Motor neuron (in vitro differentiated cells): ENCODE measurements around the gene RASSF1. TPM values are rescaled to one million over a fixed set of nuclear protein-coding genes. Genes with fewer than 3 reads are reported as not detected.
"Not testable (repeated sequence)": the region's sequence is repeated elsewhere in the genome, so short reads cannot be mapped to it uniquely, and the experiment has no call there.

Experiments
- ATAC-seq, 8 experiments: fragments of 200-7000 bp; cut with Tn5 transposase; replicated peaks in 6 of 8; 2 replicates each; pipeline ENCODE4 v1.8.0; 2021; ENCODE audit warnings: mild to moderate bottlenecking in 8 of 8, moderate library complexity in 8 of 8
- H3K27ac ChIP-seq, 2 donors: fragments of 250-450 bp; sonication (Bioruptor Pico); 2 replicates each; pipeline ENCODE4 v1.9.0; 2021; ENCODE audit warnings: antibody characterized with exemption in 2 of 2, mild to moderate bottlenecking in 2 of 2, moderate library complexity in 1 of 2
- H3K4me1 ChIP-seq, 2 donors: fragments of 250-450 bp; sonication (Bioruptor Pico); replicated peaks in 1 of 2; 2 replicates each; pipeline ENCODE4 v1.6.1; 2021; ENCODE audit warnings: antibody characterized with exemption in 2 of 2, mild to moderate bottlenecking in 2 of 2, moderate library complexity in 1 of 2
- H3K4me3 ChIP-seq, 5 donors: fragments of 250-450 bp; sonication (Bioruptor Pico); 2 replicates each; pipeline ENCODE4 v1.9.0; 2021; ENCODE audit warnings: antibody characterized with exemption in 5 of 5, mild to moderate bottlenecking in 5 of 5, moderate library complexity in 4 of 5
- WGBS, 10 experiments: fragments of 450-650 bp; shearing (Covaris generic); methylation state at CpG; one replicate each; pipeline ENCODE4 v1.0.0; 2022; 5-methylcytosine and 5-hydroxymethylcytosine counted together
- in situ Hi-C, 9 experiments: fragments of 400-800 bp; cut with MboI; loops; one replicate each; pipeline ENCODE4 v1.15.0; 2021; ENCODE audit warnings: low sequenced_read_pairs in 9 of 9, low pct_unique_long_range_greater_than_20kb in 2 of 9; ENCODE audit not compliant: unreplicated experiment in 9 of 9
- total RNA-seq, 8 experiments: library from RNA; unstranded; fragments of 300-600 nt; gene quantifications; 2 replicates each; pipeline versions ENCODE4 v1.2.3 to v1.2.4, GENCODE V29; 2022

RASSF1 gene
- total RNA-seq, 8 experiments from 2014 or later, result 14.0 to 21.3 (median 18.0) TPM

- H3K27ac ChIP-seq, result no peak overlapping the region
- H3K4me1 ChIP-seq, result peaks cover 13 to 15% of the 10 kb centered on the region in 2 donors
- 13 to 100% (median 89%) methylated on average over 1 to 7 of the region's 9 CpGs; no CpG with 5 or more reads in 5 of the 10 experiments for WGBS, 10 experiments
- no peak overlapping the region for H3K4me3 ChIP-seq
- ATAC-seq, result peak in 6 of 8 experiments; percentile 7 to 60 (median 18)
- in situ Hi-C loops, result no loop called here
Measured at GRCh38 chr3:50316657-50317242, 23.9 kb downstream of the RASSF1 start.

GRCh38 chr3:50314816-50315215 lies 25.8 kb downstream of the RASSF1 start:
- ATAC-seq, result no peak
- WGBS, 10 experiments, result 92 to 100% (median 100%) methylated on average over 1 to 4 of the region's 4 CpGs; no CpG with 5 or more reads in 5 of the 10 experiments
- Histone ChIP-seq H3K4me3 (no peak overlapping the region), H3K27ac (no peak overlapping the region), H3K4me1 (peaks cover 6 to 8% of the 10 kb centered on the region in 2 donors)
- in situ Hi-C loops, result no loop called here

GRCh38 chr3:50314342-50314741 lies 26.3 kb downstream of the RASSF1 start:
- in situ Hi-C loops, result no loop called here
- 0 to 100% (median 87%) methylated on average over 1 to 2 of the region's 3 CpGs; no CpG with 5 or more reads in 4 of the 10 experiments for WGBS, 10 experiments
- ATAC-seq, result no peak

GRCh38 chr3:50312041-50312440 lies 28.6 kb downstream of the RASSF1 start:
- H3K4me1 ChIP-seq, in situ Hi-C loops, H3K27ac ChIP-seq, ATAC-seq, H3K4me3 ChIP-seq: not testable (repeated sequence)
- no CpG with 5 or more reads among the region's 32 CpGs for WGBS, 10 experiments

More at GRCh38 chr3:50314342-50314741, 26.3 kb downstream of the RASSF1 start:
- no peak overlapping the region for H3K27ac ChIP-seq
- H3K4me3 ChIP-seq, result no peak overlapping the region
- peaks cover 1 to 3% of the 10 kb centered on the region in 2 donors for H3K4me1 ChIP-seq

GRCh38 chr3:50304601-50305000 lies 36.0 kb downstream of the RASSF1 start:
- peak in 1 of 8 experiments; percentile 32 for ATAC-seq
- no peak overlapping the region for H3K27ac ChIP-seq
- peaks cover 8 to 17% of the 10 kb centered on the region in 2 donors for H3K4me1 ChIP-seq
- in situ Hi-C loops, result no loop called here
- H3K4me3 ChIP-seq, result no peak overlapping the region

- 56 to 80% (median 76%) methylated on average over 1 to 7 of the region's 14 CpGs; no CpG with 5 or more reads in 6 of the 10 experiments for WGBS, 10 experiments
Measured at GRCh38 chr3:50303013-50303815, 37.4 kb downstream of the RASSF1 start, which contains the start of gene HYAL1. Gene HYAL1 (minus strand): TSS chr3:50303574. CDS start chr3:50302956, 618 bp downstream.

GRCh38 chr3:50302095-50303012 lies 38.3 kb downstream of the RASSF1 start:
- Histone ChIP-seq H3K27ac (no peak overlapping the region), H3K4me1 (peaks cover 14 to 22% of the 10 kb centered on the region in 2 donors), H3K4me3 (no peak overlapping the region)
- ATAC-seq, result no peak
- WGBS, 10 experiments, result 52 to 100% (median 90%) methylated on average over 2 to 15 of the region's 32 CpGs; no CpG with 5 or more reads in 1 of the 10 experiments
- in situ Hi-C loops, result no loop called here

More at GRCh38 chr3:50303013-50303815, 37.4 kb downstream of the RASSF1 start, which contains the start of gene HYAL1:
- in situ Hi-C loops, result no loop called here
- peaks cover 12 to 18% of the 10 kb centered on the region in 2 donors for H3K4me1 ChIP-seq
- peak in 3 of 8 experiments; percentile 6 to 43 (median 13) for ATAC-seq
- peak within 1 kb of the TSS in 1 of 2 donors; percentile 21 for H3K27ac ChIP-seq
- H3K4me3 ChIP-seq, result no peak within 1 kb of the TSS

GRCh38 chr3:50300681-50301254 lies 39.9 kb downstream of the RASSF1 start:
- WGBS, 10 experiments, result 100% methylated on average over 1 to 2 of the region's 6 CpGs; no CpG with 5 or more reads in 7 of the 10 experiments
- in situ Hi-C loops, result no loop called here
- Histone ChIP-seq H3K27ac (no peak overlapping the region), H3K4me1 (peaks cover 14 to 22% of the 10 kb centered on the region in 2 donors), H3K4me3 (peak overlapping the region in 1 of 5 donors; percentile 70)
- ATAC-seq, result no peak

GRCh38 chr3:50299929-50300680 lies 40.5 kb downstream of the RASSF1 start:
- ATAC-seq, result peak in 1 of 8 experiments; percentile 0
- in situ Hi-C loops, result no loop called here
- 21 to 63% (median 39%) methylated on average over 2 to 8 of the region's 12 CpGs; no CpG with 5 or more reads in 2 of the 10 experiments for WGBS, 10 experiments

GRCh38 chr3:50299638-50299928 lies 41.1 kb downstream of the RASSF1 start:
- peaks cover 14 to 22% of the 10 kb centered on the region in 2 donors for H3K4me1 ChIP-seq
- 0 to 20% (median 0%) methylated on average over 1 to 2 of the region's 12 CpGs; no CpG with 5 or more reads in 4 of the 10 experiments for WGBS, 10 experiments
- peak overlapping the region; percentile 20 to 32 for H3K27ac ChIP-seq
- in situ Hi-C loops, result no loop called here
- H3K4me3 ChIP-seq, result peak overlapping the region; percentile 33 to 73 (median 70)
- no peak for ATAC-seq

More at GRCh38 chr3:50299929-50300680, 40.5 kb downstream of the RASSF1 start:
- H3K4me3 ChIP-seq, result peak overlapping the region; percentile 33 to 73 (median 70)
- H3K27ac ChIP-seq, result peak overlapping the region; percentile 20 to 32
- peaks cover 14 to 22% of the 10 kb centered on the region in 2 donors for H3K4me1 ChIP-seq

GRCh38 chr3:50298836-50299637 lies 41.6 kb downstream of the RASSF1 start, which contains the start of the genes HYAL3 and NAA80:
Gene HYAL3 (minus strand): TSS chr3:50299405. CDS start chr3:50295602, 3,803 bp downstream.
Gene NAA80 (minus strand): TSS chr3:50299405. CDS start chr3:50297463, 1,942 bp downstream.
- no CpG with 5 or more reads among the region's 61 CpGs for WGBS, 10 experiments
- ATAC-seq, result peak; percentile 74 to 90 (median 86)
- in situ Hi-C loops, result no loop called here
- Histone ChIP-seq H3K4me3 (peak within 1 kb of the TSS; percentile 65 to 73 (median 70)), H3K4me1 (peaks cover 14 to 22% of the 10 kb centered on the region in 2 donors), H3K27ac (peak within 1 kb of the TSS; percentile 79 to 80)
